GM19438 (cell line): Measurements from ENCODE around the gene KY.

Experiments
- ATAC-seq: cut with Tn5 transposase; IDR thresholded peaks from one replicate; pipeline ENCODE4 v1.9.1; 2021; ENCODE audit warnings: low read depth; ENCODE audit not compliant: unreplicated experiment

The KY gene, protein sequence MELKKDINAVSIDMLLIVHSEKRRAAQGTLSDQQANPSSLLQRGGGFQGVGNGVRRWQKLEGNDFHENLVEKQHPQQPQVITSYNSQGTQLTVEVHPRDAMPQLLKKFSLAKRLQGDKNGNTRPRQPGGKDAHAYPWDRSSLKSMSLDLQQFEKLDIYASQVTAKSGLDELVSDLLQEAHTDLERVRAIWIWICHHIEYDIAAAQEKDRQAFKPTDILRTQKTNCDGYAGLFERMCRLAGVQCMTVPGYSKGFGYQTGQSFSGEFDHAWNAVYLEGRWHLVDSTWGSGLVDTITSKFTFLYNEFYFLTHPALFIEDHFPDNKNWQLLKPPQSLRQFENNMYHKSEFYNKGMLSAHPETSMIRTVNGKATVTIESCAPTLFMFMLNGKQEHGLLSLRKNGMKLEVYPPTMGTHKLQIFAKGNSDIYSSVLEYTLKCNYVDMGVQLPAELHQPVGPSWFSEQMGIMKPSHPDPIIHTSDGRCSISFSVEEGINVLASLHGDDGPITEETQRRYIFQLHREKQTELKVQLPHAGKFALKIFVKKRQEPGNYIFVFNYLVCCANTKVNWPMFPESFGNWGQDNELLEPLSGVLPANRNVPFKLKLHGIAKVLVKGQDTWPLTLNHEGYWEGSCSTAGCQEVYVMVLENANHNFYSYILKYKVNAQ

DNA sequence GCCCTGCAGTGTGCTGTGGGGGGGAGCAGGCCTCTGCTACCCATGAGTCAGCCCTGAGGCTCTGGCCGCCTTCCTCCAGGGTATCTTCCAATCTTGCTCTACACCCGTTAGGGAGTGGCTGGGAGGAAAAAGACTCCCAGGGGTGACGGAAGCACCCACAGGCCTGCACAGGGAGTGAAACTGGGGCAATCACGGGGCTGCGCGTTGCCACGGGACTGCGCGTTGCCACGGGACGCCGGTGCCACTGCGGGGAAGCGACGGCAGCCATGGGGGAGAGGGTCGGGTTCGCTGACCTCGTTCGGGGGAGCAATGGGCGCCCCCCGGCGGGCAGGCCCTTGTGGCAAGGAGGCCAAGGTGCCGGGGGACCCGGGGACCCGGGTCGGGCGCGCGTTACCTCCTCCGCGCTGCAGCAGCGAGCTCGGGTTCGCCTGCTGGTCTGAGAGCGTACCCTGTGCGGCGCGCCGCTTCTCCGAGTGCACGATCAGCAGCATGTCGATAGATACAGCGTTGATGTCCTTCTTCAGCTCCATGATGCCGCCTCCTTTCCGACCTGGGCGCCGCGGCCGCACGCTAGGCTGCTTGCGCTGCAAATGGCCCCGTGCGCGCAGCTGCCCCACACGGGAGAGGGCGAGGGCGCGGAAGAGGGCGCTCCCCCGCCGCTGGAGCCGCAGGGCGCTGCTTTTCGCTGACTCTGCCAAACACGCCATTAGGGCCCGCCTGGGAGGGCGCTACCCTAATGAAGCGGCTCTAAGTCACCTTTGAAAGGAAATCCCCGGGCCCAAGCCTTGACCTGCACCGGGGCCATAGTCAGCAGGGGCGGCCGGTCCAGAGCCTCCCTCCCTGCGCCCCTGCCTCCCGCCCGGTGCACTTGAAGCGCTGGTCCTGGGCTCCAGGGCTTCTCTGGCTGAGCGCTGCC is at the start of gene KY:
Gene KY, minus strand, starts transcription at position 592 of the 916 bp plus-strand sequence. Its CDS starts 62 bp downstream, at position 530.
- ATAC-seq, result no peak

DNA sequence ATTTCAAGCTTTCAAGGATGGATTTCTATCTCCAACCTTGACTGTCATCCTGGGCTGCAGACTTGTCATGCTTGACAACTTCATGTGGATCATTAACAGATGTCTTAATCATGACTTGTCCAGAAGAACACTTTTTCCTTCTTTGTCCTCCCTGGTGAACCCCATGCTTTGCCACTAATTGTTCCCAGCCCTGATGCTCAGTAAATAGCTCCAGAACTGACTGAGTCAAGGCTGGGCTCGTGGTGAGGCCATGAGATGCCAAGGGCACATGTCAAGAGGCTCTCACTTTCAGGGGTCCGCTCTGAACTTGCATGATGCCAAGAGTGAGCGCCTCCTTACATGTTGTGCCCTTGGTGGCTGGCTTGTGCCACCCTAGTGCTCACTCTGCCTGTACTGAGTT is 48.9 kb upstream of the KY start:
- ATAC-seq, result no peak

DNA sequence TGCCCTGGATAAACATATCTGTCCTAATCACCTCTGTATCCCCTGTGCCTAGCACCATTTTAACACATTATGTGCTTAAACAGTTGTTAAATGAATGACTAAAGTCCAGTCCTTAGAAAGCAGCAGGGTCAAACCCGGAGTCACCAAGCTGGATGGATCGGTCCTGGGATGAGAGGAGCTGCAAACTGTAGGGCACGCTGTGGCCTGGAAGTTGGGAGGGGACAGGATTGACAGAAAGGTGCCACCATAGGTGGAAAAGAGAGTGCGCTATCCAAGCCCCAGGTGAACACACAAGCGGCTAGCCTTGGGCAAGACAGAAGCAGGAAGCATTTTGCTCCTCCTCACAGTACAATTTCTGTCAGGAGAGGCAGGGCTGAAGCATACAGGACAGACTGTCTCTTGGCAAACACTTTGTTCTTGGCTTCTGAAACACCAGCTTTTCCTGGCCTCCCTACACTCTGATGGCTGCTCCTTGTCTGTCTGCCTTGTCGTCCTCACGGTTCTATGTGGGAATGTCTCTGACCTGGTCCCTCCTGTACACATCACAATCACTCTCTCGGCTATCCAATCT is 48.4 kb upstream of the KY start:
- ATAC-seq, result no peak

DNA sequence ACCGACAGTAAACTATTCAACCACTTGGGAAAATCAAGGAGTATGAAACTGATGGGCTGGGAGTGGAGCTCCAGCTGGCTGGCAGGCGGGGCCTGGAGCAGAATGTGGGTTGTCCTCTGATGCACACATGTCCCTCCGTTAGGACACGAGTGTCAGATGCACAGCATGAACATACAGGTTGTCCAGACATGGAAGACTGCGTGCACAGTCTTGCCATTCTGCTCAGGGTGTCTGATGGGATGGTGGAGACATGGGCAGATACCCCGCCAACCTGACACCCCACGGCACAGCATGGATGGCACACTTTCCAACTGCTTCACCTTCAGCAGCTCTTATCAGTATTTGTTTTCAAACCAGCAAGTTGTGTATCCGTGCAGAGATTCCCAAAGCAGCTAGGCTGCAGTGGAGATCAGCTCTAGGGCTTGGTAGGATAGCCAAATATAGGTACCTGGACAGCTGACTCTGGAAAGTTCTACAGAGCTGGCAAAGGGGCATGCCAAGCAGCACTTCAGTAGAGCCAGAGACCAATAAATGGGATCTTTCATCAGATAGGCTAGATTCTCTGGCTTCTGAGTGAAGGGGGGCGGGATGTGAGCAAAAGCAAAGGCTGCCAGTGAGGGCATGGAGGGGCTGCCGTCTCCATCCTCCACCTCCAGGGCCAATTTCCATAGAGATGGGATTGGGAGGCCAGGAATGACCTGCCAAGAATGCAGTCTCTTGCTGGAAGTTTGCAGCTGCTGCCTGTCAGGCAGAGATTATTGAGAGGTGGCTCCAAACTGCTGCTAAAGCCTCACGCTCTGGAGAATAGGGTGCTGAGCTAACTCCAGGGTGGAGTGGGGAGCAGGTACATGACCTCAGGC is 47.2 kb upstream of the KY start:
- ATAC-seq, result no peak

DNA sequence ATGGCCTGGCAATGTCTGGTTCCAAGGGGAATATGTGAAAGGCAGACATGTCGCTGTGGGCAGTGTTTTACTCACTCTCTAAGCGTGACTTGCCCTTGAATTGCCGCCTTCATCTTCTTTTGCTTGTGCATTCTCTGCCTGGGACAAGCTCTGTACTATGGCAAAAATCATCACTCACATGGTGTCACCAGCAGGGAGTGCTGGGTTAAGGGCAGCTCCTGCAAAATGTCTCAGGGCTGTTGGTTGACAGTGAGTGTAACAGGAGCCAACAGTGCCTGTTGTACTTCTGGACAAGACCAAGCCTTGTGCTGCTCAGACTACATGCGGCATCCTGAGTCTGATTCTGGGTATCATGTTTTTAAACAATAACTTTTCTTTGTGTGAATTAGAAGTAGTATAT is 45.3 kb upstream of the KY start:
- ATAC-seq, result no peak

DNA sequence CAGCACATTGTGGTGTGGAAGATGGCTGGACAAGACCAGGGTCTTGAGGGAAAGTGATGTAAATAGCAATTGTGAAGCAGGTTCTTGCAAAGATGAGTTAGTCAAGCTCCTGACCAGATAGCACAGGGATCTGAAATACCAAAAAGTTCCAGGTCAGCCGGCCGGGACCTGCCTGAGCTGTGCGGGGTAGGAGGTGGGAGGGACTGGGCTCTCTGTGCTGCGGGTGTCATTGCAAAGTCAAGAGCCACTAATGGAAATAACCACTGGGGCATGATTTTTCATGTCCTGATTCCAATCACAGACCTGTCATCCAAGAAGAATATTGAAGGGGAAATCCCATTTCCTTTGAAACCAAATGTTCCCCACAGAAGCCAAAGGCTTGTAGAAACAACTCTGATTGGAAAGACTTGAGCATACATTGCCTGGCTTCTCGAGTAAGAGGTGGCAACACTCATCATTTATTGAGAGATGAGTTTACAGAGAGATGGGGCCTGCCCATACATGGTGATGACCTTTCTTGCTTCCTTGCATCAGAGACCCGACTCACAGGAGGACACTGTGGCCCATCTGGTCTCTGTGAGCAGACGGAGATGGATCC is 44.2 kb upstream of the KY start:
- ATAC-seq, result no peak

DNA sequence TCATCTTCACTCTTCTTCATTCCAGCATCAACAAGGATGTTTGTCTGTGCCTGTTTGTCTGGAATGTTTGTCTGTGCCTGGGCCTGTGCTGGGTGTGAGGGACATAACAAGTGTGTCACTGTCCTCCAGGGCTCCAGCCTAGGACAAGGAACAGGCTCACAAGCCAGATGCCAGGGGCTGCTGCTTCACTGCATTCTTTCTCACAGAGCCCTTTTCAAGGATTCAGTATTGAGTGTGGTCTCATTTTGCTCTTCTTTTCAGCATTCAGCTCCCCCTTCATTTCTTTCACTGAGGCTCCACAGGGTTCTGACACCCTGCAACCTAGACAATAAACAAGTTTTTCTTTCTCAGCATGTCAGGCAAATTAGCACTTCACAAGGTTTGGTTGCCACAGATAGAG is 43.6 kb upstream of the KY start:
- no peak for ATAC-seq

DNA sequence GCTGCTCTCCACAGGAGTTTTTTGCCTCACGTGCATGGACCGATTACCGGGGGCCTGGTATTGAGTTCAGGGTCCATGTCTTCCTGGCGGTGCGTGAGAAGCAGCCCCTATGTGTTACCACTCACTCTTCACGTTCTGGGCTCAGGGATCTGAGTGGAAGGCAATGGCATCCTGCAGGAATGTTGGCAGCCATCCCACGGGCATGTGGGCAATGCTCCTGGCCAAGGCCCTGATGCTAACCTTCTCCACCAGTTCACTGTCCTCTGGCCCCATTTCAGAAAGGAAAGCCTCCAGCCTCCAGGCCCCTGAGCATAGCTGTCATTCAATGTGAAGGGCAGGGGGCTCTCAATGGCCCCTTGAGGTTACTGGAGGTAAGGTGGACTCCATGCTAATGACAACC is 43.0 kb upstream of the KY start:
- no peak for ATAC-seq

DNA sequence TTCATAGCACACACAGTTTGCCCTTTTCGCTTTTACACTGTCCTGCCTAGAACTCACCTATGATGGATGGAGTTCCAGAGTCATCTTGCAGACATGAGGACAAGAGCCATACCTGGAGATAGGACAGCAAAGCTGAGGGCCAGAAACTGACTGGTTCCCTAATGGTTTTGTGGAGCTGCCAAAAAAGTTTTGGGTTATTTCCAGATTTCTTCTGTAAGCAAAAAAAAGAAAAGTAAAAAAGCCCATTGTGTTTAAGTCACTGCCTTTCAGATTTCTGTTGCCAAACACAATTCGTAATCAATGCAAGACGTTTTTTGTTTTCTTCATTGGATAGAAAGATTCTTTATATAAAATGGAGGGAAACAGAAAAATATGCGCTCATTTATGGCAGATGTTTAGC is 42.4 kb upstream of the KY start:
- no peak for ATAC-seq

DNA sequence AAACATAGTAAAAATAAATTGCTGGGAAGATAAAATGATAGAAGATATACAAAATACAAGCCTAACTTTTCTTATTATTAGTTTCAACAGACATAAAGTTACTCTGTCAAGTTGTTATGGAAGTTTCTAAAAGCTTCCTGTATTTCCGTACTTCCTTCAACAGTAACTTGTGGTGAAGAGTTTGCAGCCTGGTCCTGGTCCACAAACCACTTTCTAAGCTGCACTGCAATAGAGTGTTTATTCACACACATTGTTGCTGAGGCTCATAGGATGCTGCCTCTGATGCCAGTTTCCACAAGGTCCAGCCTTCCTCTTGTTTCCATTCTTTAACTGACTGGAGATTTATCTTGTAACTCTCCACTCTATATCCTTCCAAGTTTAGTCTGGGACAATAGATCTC is 39.4 kb upstream of the KY start:
- no peak for ATAC-seq

DNA sequence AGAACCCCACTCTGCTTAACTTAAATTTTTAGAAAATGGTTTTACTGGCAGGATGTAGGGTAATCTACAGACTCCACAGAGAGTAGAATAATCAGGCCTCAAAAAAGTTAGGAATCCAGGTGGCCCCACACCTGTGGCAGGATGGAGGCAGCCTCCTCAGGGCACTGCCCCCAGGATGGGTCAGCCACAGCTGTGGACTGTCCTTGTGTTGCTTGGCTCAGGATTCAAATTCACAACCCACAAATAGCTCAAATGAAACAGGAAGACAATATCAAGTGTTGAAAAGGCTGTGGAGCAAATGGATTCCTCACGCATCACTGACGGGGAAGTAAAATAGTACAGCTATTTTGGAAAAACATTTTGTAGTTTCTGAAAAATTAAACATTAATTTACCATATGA is 36.8 kb upstream of the KY start:
- ATAC-seq, result no peak

DNA sequence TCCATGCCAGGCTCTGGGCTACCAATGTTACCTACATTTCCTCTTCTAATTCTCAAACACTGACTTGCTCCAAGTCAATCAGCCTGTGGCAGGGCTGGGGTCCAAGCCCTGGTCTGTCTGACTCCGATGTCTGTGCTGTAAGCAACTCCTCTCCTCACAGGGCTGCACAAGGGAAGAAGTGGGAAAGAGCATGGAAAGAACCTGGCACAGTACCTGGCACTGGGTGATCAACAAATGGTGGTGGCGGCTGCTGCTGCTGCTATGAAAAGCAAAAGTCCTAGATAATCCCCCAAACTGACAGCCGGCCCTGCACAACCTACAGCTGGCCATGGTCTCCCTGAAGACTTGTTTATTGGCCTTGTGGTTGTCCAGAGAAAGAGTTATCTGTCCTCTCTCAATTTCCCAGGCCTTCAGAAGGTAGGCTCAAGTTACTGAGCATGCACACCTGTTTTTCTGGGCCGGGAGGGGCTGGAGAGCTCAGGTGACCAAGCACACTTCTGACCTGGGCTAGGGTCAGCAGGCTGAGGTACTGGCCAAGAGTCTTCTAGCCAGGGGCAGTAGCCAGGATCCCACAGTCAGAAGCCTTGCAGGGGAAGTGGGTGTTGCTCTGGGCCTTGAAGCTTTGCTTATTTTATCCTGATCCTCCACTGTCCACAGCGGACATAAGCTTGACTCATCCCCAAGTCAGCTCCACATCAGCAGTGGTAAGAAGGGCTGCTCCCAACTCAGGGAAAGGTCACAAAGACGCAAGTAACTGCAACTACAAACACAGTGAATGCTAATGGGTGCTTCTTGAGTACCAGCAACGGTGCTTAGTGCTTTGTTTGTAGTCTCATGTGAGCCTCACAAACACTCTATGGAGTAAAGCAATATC is 35.3 kb upstream of the KY start:
- no peak for ATAC-seq

DNA sequence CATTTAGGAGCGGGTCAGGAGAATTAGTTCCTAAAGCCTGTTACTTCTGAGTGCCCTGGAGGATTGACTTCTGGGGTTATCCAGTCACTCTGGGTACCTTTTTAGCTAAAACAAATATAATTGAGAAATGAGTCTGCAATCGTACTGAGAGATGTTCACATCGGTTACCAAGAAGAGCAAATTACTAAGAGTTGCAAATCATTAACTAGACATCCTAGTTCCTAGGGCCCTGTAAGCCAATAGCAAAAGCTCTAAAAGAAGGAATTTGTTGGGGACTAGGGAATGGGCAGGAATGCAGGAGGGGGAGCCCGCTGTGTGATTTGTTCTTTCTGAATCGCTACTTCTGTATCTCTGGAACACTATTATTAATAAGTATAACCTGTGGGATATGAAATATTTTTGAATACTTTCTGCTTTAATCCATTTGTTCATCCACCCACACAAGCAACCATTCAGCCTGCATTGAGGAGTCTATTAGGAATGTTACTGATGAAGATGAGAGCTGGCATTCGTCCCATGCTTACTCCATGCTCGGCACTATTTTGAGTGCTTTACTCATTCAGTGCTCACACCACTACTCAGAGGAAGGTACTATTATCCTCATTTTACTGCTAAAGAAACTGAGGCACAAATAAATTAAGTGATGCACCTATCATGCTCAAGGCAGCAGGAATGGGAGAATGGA is 31.5 kb upstream of the KY start:
- ATAC-seq, result no peak

DNA sequence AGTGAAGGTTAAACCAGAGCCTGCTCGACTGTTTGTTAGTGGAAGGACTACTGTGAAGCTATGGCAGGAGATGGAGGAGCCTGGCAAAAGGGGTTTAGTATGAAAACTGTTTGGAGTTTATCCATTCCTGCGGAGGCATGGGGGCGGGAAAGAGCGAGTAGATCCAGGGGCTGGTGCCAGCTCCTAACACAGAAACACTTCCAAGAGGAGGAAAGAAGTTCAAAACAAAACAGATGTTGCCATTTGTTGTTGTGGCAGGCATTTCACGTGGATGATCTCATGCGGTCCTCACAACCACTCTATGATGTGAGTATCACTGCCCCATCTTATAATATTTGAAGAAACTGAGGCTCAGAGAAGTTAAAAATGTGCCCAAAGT is 30.7 kb upstream of the KY start:
- ATAC-seq, result no peak

DNA sequence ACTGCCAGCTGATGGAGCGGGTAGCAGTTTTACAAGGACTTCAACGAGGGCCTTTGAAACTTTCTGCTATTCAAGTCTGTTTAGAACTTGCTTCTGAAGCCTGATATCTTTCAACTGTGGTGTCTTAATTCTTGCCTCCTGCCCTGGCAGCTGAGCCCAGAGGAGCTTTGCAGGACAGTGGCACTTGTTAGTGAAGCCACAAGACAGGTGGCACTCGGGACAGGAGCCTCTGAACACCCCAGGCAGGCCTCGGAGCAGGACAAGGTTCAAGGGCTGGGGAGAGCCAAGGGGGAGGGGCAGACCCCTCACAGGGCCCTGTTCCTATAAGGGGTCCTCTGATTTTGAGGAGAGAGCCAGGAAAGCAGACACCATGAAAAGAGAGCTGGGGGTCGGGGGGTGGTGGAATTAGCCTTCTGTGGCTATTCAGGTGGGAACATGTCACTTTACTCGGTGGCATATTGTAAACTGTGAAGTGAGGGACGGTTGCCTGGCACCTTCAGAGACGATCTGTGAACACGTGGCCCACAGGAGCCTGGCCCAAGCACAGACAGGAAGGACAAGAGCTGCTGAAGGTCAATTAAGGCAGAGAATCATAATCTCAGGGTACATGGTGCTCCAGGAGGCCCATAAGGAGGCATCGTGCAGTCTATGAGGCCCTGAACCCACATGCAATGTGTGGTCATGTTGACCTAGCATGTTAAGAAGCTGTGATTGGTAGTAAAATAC is 30.1 kb upstream of the KY start:
- no peak for ATAC-seq

DNA sequence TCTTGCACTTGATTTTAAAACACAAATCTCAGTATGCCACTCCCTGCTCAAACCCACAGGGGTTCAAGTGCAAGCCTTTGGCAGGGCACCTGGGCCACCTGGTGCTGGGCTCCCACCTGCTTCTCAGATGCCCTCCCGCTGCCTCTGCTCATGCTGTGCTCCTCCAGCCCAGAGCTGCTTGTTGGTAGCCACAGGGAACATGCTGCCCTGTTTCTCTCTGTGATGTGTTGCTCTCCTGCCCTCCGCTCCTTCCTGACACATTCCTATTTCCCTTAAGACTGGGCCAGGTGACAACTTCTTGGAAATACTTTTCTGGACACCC is 27.1 kb upstream of the KY start:
- no peak for ATAC-seq

DNA sequence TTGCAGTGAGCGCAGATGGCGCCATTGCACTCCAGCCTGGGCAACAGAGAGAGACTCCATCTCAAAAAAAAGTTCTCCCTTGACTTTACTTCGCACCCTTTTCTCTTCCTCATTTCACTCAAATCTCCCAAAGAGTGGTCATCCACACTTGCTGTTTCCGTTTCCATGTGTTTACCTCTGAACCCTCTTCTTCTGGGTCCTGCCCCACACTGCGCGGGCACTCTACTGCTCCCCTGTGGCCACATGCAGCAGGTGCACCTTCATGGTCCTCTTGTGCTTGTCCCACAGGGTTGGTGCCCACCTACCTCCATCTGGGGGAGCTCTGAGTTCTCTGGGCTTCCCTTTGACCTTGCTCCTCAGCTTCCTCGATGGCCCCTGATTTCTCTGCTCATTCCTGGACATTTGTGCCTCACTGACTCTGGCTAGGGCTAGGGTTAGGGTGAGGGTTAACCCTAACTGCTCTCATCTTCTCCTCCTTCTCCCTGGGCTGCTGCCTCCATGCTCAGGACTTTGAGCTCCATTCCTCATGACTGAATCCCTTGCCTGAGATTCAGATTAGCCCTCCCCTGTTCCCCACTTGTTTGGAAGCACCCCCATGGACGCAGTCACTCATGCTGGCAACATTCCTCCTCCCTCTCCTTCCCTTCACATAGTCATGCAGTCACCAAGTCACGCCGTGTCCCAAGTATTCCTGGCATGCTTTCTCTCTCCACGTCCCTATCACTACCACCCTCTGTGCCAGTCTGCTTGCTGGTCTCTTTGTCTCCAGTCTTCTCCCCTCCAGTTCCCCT is 26.6 kb upstream of the KY start:
- ATAC-seq, result no peak
